Right cardiac atrium (tissue), 5 donors: Measurements from ENCODE around the gene NKX1-1. TPM values are rescaled to one million over a fixed set of nuclear protein-coding genes. Genes with fewer than 3 reads are reported as not detected.

ENCODE experiments used
- ATAC-seq, 2 donors: fragments of 200-7000 bp; cut with Tn5 transposase; one replicate each; pipeline versions ENCODE4 v1.8.0 to v1.9.1; 2020; ENCODE audit warnings: moderate library complexity in 2 of 2, mild to moderate bottlenecking in 1 of 2
- DNase-seq, 3 donors: peaks; one replicate each; pipeline ENCODE4 v3.0.0-alpha.2; 2020
- H3K27ac ChIP-seq: one replicate; pipeline ENCODE4 v1.5.1; 2013; ENCODE audit warnings: mild to moderate bottlenecking, low read length, control low read depth, moderate library complexity
- H3K27me3 ChIP-seq: one replicate; pipeline ENCODE4 v1.6.1; 2013; ENCODE audit not compliant: control insufficient read depth, insufficient read depth
- H3K4me1 ChIP-seq: one replicate; pipeline ENCODE4 v1.6.1; 2013; ENCODE audit warnings: low read length; ENCODE audit not compliant: control insufficient read depth, insufficient read depth
- H3K4me3 ChIP-seq: one replicate; pipeline ENCODE4 v1.5.1; 2013; ENCODE audit warnings: low read length, control low read depth
- H3K9me3 ChIP-seq: one replicate; pipeline ENCODE4 v1.6.1; 2013; ENCODE audit warnings: low read length; ENCODE audit not compliant: control insufficient read depth
- WGBS: extraction: QIAGEN DNeasy Blood & Tissue Kit; methylation state at CpG from one replicate; pipeline ENCODE4 v1.1.7; 2013; 5-methylcytosine and 5-hydroxymethylcytosine counted together
- intact Hi-C, 4 donors: fragments of 100-400 bp; cut with DNase I; formaldehyde crosslinking; loops; one replicate each; pipeline versions ENCODE4 v1.11.0 to v1.14.0; 2022 to 2023
- polyA plus RNA-seq: library from polyadenylated mRNA; stranded (reverse); fragments of 200-250 nt; gene quantifications from one replicate; pipeline ENCODE4 v1.2.3, GENCODE V29; 2013
- total RNA-seq, 4 donors: library from RNA; stranded (reverse); fragmentation: NEBNext Ultra II Directional; extraction: Animal tissue kit (Norgen Biotek cat#: 25700); gene quantifications; one replicate each; pipeline ENCODE4 v1.2.1, GENCODE V29; 2021
- donor health status: healthy with polysubstance abuse.
- donor health status: DM: no; HTN: yes; CAD: no.
- donor health status: DM: no; HTN: no; CAD: no.
- donor health status: DM: no; HTN: yes; CAD: no; lungs with severe emphysema.
- donor health status: DM: yes; HTN: yes; CAD: no.

The NKX1-1 gene
- total and polyA plus RNA-seq, 5 donors, result not detected

DNA sequence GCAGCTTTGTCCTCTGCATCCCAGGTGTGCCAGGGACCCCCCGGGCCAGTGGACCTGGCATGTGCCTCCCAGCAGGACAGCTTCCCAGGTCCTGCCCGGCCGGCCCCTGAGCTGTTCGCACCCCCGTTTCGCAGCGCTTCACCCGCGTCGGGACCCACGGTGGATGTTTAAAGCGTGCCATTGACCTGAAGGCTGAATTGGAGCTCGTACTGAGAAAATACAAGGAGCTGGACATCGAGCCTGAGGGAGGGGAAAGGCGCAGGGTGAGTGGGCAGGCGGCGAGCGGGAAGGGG is 51.3 kb downstream of the NKX1-1 start:
- no peak overlapping the region for H3K4me3 ChIP-seq
- no peaks in the 10 kb centered on the region for H3K9me3 ChIP-seq
- 93% methylated on average over 18 of the region's 18 CpGs for WGBS
- peak in 1 of 3 donors; percentile 50 for DNase-seq
- no peak for ATAC-seq
- H3K27ac ChIP-seq, result no peak overlapping the region
- H3K27me3 ChIP-seq, result no peaks in the 10 kb centered on the region
- intact Hi-C loops, result loop anchor here (5.0 to 10.0 kb wide), 4 partner anchors 220 to 370 kb away; partner anchors contain the start of genes TACC3 (in 1 of the 4) and TMEM129 (in 1 of the 4)
- no peaks in the 10 kb centered on the region for H3K4me1 ChIP-seq

DNA sequence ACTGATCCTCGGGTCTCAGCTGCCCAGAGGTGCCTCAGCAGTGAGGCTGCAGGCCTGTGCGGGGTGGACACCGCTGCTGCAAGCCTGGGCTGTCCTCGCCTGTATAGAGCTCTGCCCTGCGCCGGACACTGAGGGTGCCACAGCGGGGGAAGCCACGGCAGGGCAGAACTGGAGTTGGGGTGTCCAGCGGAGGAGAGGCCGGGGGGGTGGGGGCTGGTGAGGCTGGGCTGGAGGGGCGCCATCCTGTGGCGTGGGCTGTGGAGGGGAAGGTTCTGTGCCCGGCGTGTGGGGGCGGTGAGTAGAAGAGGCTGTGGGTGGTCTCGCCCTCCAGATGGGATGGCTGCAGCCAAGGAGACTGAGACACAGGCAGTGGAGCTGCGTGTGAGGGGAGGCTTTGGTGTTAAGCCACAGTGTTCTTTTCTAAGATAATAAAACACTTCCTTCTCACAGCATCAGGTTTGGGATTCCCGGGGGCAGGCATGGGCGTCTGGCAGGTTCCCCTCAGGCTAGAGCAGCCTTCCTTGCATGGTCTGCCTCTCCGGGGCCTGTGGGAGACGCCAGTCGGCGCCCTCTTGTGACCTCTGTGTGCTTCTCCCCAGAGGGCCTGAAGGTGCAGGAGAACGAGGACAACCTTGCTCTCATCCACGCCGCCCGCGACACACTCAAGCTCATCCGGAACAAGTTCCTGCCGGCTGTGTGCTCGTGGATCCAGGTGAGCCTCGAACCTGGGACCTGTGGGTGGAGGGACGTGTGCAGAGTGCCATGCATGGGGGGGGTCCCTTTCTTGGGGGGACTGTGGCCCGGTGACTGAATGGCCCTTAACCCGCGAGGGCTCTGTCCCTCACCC is 51.9 kb downstream of the NKX1-1 start:
- no peak for ATAC-seq
- Histone ChIP-seq H3K9me3 (no peaks in the 10 kb centered on the region), H3K4me1 (no peaks in the 10 kb centered on the region), H3K4me3 (no peak overlapping the region), H3K27me3 (no peaks in the 10 kb centered on the region), H3K27ac (no peak overlapping the region)
- 91% methylated on average over 36 of the region's 36 CpGs for WGBS
- DNase-seq, result peak in 2 of 3 donors; percentile 44 to 59
- intact Hi-C loops, result loop anchor here in 1 of 4 donors (10.0 kb wide), 2 partner anchors 220 to 370 kb away; partner anchors contain the start of genes TACC3 and TMEM129

DNA sequence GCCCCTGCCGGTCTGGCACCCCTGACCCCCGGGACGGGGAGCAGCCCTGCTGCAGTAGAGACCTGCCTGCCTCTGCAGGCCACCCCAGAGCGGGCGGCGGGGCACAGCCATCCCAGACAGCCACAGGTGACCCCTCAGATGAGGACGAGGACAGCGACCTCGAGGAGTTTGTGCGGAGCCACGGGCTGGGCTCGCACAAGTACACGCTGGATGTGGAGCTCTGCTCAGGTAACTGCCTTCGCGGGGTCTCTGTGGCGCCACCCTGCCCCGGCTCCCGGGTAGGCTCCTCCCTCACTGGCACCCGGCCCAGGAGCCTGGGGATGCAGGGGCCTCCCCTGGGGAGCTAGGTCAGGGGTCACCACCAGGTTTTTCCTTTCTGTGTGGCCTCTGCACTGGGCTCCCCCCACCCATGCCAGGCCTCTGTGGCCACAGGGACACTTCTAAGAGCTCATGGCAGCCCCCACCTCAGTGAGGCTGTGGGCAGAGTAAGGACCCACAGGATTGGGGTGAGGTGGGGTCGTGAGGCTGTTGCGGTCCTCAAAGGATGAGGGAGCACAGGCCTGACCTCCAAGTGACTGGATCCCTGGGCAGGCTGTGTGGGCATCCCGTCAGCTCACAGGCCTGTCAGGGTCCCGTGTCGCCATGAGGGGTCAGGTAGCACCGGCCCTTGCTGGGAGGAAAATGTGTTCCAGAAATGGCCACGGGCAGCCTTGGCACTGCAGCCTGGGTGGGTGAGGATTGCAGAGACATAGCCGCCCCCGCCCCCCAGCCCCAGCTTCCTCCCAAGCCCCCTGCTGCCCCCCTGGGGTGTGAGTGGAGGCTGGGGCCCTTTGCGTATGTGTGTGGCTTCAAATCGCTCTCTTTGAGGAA is 52.8 kb downstream of the NKX1-1 start:
- peak in 2 of 3 donors; percentile 54 to 64 for DNase-seq
- H3K4me1 ChIP-seq, result no peaks in the 10 kb centered on the region
- ATAC-seq, result no peak
- no peaks in the 10 kb centered on the region for H3K27me3 ChIP-seq
- H3K4me3 ChIP-seq, result no peak overlapping the region
- 89% methylated on average over 30 of the region's 30 CpGs for WGBS
- no peak overlapping the region for H3K27ac ChIP-seq
- H3K9me3 ChIP-seq, result no peaks in the 10 kb centered on the region
- intact Hi-C loops, result loop anchor here in 2 of 4 donors (2.0 to 10.0 kb wide), 3 partner anchors 219 to 371 kb away; partner anchors contain the start of genes TACC3 (in 1 of the 2) and TMEM129 (in 1 of the 2)

Other genes starting within 250 kb of the NKX1-1 start
- gene SPON2, start 233.9 kb downstream of the NKX1-1 start, total RNA-seq, result 10 to 100 TPM; 12.2 to 27.4 (median 14.2) TPM
- 9.6 TPM for gene SPON2, start 233.9 kb downstream of the NKX1-1 start, polyA plus RNA-seq
- 100 to 1,000 TPM; 123 to 145 (median 134) TPM for gene CTBP1, start 157.3 kb downstream of the NKX1-1 start, total RNA-seq
- 119 TPM for gene CTBP1, start 157.3 kb downstream of the NKX1-1 start, polyA plus RNA-seq
- 10 to 100 TPM; 51.6 to 61.8 (median 59.2) TPM for gene MAEA, start 116.6 kb downstream of the NKX1-1 start, total RNA-seq
- gene MAEA, start 116.6 kb downstream of the NKX1-1 start, polyA plus RNA-seq, result 53.4 TPM
- gene UVSSA, start 59.2 kb downstream of the NKX1-1 start, total RNA-seq, result 1 to 10 TPM; 7.7 to 8.8 (median 8.5) TPM
- gene UVSSA, start 59.2 kb downstream of the NKX1-1 start, polyA plus RNA-seq, result 5.0 TPM